SK-N-SH (cell line): Measurements from ENCODE around the gene NEURL3.

Experiments
- CTCF ChIP-seq: fragments of 200-600 bp; sonication (generic); IDR thresholded peaks from 2 replicates; pipeline ENCODE4 v1.6.1; 2017; ENCODE audit warnings: antibody characterized with exemption, mild to moderate bottlenecking, moderate library complexity
- EP300 ChIP-seq, 2 experiments: IDR thresholded peaks; 2 replicates each; pipeline versions ENCODE4 v1.4.0 to v1.6.1; 2012; ENCODE audit warnings: borderline replicate concordance in 1 of 2, low read depth in 1 of 2, low read length in 1 of 2
- JUND ChIP-seq: IDR thresholded peaks from 2 replicates; pipeline ENCODE4 v1.4.0; 2012
- MAX ChIP-seq: IDR thresholded peaks from 2 replicates; pipeline ENCODE4 v1.4.0; 2012; ENCODE audit warnings: low read depth
- NFIC ChIP-seq: IDR thresholded peaks from 2 replicates; pipeline ENCODE4 v1.4.0; 2012; ENCODE audit warnings: borderline replicate concordance
- PBX3 ChIP-seq: IDR thresholded peaks from 2 replicates; pipeline ENCODE4; 2012
- RFX5 ChIP-seq: IDR thresholded peaks from 2 replicates; pipeline ENCODE4 v1.6.1; 2012; ENCODE audit warnings: mild to moderate bottlenecking, improper control_type of control experiment, low read length
- SIN3A ChIP-seq: IDR thresholded peaks from 2 replicates; pipeline ENCODE4 v1.6.1; 2012; ENCODE audit warnings: low read depth, mild to moderate bottlenecking, low read length, moderate library complexity, borderline replicate concordance
- SMC3 ChIP-seq: IDR thresholded peaks from 2 replicates; pipeline ENCODE4 v1.6.1; 2012; ENCODE audit warnings: low read depth, low read length, improper control_type of control experiment
- TAF1 ChIP-seq: IDR thresholded peaks from 2 replicates; pipeline ENCODE4 v1.6.1; 2012; ENCODE audit warnings: low read depth, mild to moderate bottlenecking, low read length, moderate library complexity, borderline replicate concordance
- TEAD4 ChIP-seq: IDR thresholded peaks from 2 replicates; pipeline ENCODE4 v1.4.0; 2012; ENCODE audit warnings: mild to moderate bottlenecking, borderline replicate concordance; ENCODE audit not compliant: insufficient read depth
- YY1 ChIP-seq: IDR thresholded peaks from 2 replicates; pipeline ENCODE4 v1.4.0; 2012; ENCODE audit warnings: low read depth, mild to moderate bottlenecking
- TF ChIP-seq, protein P1 (sequence below): IDR thresholded peaks from 2 replicates; pipeline ENCODE4 v1.6.1; 2012; ENCODE audit warnings: mild to moderate bottlenecking, low read depth, low read length, moderate library complexity
- TF ChIP-seq, protein P2 (sequence below): fragments of 150-350 bp; IDR thresholded peaks from 2 replicates; pipeline ENCODE4 v1.6.1; 2017; ENCODE audit warnings: antibody characterized with exemption, low read length, low read depth, borderline replicate concordance

- TF ChIP-seq YY1: no peak
- no peak for TF ChIP-seq MAX
- TF ChIP-seq TAF1: no peak
- no peak for TF ChIP-seq CTCF
- TF ChIP-seq PBX3: no peak
- TF ChIP-seq JUND: no peak
- TF ChIP-seq NFIC: no peak
- TF ChIP-seq, protein P1, sequence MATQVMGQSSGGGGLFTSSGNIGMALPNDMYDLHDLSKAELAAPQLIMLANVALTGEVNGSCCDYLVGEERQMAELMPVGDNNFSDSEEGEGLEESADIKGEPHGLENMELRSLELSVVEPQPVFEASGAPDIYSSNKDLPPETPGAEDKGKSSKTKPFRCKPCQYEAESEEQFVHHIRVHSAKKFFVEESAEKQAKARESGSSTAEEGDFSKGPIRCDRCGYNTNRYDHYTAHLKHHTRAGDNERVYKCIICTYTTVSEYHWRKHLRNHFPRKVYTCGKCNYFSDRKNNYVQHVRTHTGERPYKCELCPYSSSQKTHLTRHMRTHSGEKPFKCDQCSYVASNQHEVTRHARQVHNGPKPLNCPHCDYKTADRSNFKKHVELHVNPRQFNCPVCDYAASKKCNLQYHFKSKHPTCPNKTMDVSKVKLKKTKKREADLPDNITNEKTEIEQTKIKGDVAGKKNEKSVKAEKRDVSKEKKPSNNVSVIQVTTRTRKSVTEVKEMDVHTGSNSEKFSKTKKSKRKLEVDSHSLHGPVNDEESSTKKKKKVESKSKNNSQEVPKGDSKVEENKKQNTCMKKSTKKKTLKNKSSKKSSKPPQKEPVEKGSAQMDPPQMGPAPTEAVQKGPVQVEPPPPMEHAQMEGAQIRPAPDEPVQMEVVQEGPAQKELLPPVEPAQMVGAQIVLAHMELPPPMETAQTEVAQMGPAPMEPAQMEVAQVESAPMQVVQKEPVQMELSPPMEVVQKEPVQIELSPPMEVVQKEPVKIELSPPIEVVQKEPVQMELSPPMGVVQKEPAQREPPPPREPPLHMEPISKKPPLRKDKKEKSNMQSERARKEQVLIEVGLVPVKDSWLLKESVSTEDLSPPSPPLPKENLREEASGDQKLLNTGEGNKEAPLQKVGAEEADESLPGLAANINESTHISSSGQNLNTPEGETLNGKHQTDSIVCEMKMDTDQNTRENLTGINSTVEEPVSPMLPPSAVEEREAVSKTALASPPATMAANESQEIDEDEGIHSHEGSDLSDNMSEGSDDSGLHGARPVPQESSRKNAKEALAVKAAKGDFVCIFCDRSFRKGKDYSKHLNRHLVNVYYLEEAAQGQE: no peak
- TF ChIP-seq RFX5: no peak
- TF ChIP-seq SMC3: no peak
- no peak for TF ChIP-seq SIN3A
- no peak for TF ChIP-seq TEAD4
- TF ChIP-seq, protein P2, sequence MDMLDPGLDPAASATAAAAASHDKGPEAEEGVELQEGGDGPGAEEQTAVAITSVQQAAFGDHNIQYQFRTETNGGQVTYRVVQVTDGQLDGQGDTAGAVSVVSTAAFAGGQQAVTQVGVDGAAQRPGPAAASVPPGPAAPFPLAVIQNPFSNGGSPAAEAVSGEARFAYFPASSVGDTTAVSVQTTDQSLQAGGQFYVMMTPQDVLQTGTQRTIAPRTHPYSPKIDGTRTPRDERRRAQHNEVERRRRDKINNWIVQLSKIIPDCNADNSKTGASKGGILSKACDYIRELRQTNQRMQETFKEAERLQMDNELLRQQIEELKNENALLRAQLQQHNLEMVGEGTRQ: no peak
- no peak for TF ChIP-seq EP300 (IDR thresholded peaks at IDR 0.05; ENCODE audit: borderline replicate concordance in 1 of 2, low read depth in 1 of 2, low read length in 1 of 2)
Observed at GRCh38 chr2:96547731-96548171, 42.6 kb upstream of the NEURL3 start.
